ENCODE measurements around the gene ASB18. TPM values are rescaled to one million over a fixed set of nuclear protein-coding genes. Genes with fewer than 3 reads are reported as not detected.
"Not testable (repeated sequence)": the region's sequence is repeated elsewhere in the genome, so short reads cannot be mapped to it uniquely, and the experiment has no call there.

Gene ASB18
- polyA plus RNA-seq, 3 donors = not detected

GRCh38 chr2:236290742-236291425, 26.7 kb upstream of the ASB18 start:
- H3K4me3 Mint-ChIP-seq = no peak overlapping the region
- H3K27me3 Mint-ChIP-seq (ENCODE audit: low read depth in 3 of 3) = peaks cover 3 to 7% (median 4%) of the 10 kb centered on the region in 3 donors
- H3K9ac ChIP-seq (ENCODE audit: insufficient read depth, low read length, poor library complexity, severe bottlenecking) = no peak overlapping the region
- no peak overlapping the region for H2AFZ ChIP-seq (ENCODE audit: insufficient read depth, low read depth, low read length, poor library complexity, severe bottlenecking)
- whole genome bisulfite sequencing (ENCODE audit: insufficient coverage) = 92% methylated on average over 9 of the region's 9 CpGs
- H3K27ac Mint-ChIP-seq = no peak overlapping the region
- no peaks in the 10 kb centered on the region for H3K4me1 Mint-ChIP-seq
- DNase-seq = no peak
- H3K4me3 ChIP-seq (replicated peaks in 1 of 3; ENCODE audit: low read depth in 2 of 3, low read length in 3 of 3) = no peak overlapping the region
- H3K4me2 ChIP-seq (replicated peaks; ENCODE audit: extremely low read depth, low read length, poor library complexity, severe bottlenecking) = no peak overlapping the region
- intact Hi-C loops (cut with micrococcal nuclease) = no loop called here
- H3K9me3 ChIP-seq (replicated peaks in 1 of 2; ENCODE audit: control insufficient read depth in 1 of 2, insufficient read depth in 1 of 2, low read length in 2 of 2) = peaks cover 0 to 3% of the 10 kb centered on the region in 2 donors
- H3K27ac ChIP-seq (ENCODE audit: low read depth in 1 of 2, low read length in 2 of 2) = no peak overlapping the region
- no peaks in the 10 kb centered on the region for H3K36me3 ChIP-seq (replicated peaks in 1 of 2; ENCODE audit: control insufficient read depth in 1 of 2, insufficient read depth in 2 of 2, low read length in 2 of 2)
- H4K20me1 ChIP-seq (ENCODE audit: insufficient read depth, low read length) = no peaks in the 10 kb centered on the region
- no peaks in the 10 kb centered on the region for H3K27me3 ChIP-seq (ENCODE audit: control insufficient read depth in 2 of 2, insufficient read depth in 2 of 2, low read length in 2 of 2)
- H3K36me3 Mint-ChIP-seq = no peaks in the 10 kb centered on the region
- peaks cover 3 to 18% (median 7%) of the 10 kb centered on the region in 7 donors for H3K9me3 Mint-ChIP-seq
- no peaks in the 10 kb centered on the region for H3K79me2 ChIP-seq (ENCODE audit: insufficient read depth, low read length)
- H3K4me1 ChIP-seq (ENCODE audit: control insufficient read depth in 1 of 2, insufficient read depth in 2 of 2, low read length in 2 of 2) = no peaks in the 10 kb centered on the region
- no peak for TF ChIP-seq CTCF (IDR thresholded peaks at IDR 0.05)

- Mint-ChIP-seq H3K4me1 (no peaks in the 10 kb centered on the region), H3K4me3 (no peak overlapping the region), H3K27ac (no peak overlapping the region), H3K9me3 (peaks cover 3 to 18% (median 9%) of the 10 kb centered on the region in 7 donors), H3K27me3 (ENCODE audit: low read depth in 3 of 3) (peaks cover 2 to 6% (median 3%) of the 10 kb centered on the region in 3 donors), H3K36me3 (no peaks in the 10 kb centered on the region)
- Histone ChIP-seq H3K9me3 (replicated peaks in 1 of 2; ENCODE audit: control insufficient read depth in 1 of 2, insufficient read depth in 1 of 2, low read length in 2 of 2) (peaks cover 0 to 3% of the 10 kb centered on the region in 2 donors), H3K4me3 (replicated peaks in 1 of 3; ENCODE audit: low read depth in 2 of 3, low read length in 3 of 3) (no peak overlapping the region), H3K36me3 (replicated peaks in 1 of 2; ENCODE audit: control insufficient read depth in 1 of 2, insufficient read depth in 2 of 2, low read length in 2 of 2) (no peaks in the 10 kb centered on the region), H2AFZ (ENCODE audit: insufficient read depth, low read depth, low read length, poor library complexity, severe bottlenecking) (no peak overlapping the region), H4K20me1 (ENCODE audit: insufficient read depth, low read length) (no peaks in the 10 kb centered on the region), H3K4me1 (ENCODE audit: control insufficient read depth in 1 of 2, insufficient read depth in 2 of 2, low read length in 2 of 2) (no peaks in the 10 kb centered on the region), H3K4me2 (replicated peaks; ENCODE audit: extremely low read depth, low read length, poor library complexity, severe bottlenecking) (no peak overlapping the region), H3K9ac (ENCODE audit: insufficient read depth, low read length, poor library complexity, severe bottlenecking) (no peak overlapping the region), H3K27me3 (ENCODE audit: control insufficient read depth in 2 of 2, insufficient read depth in 2 of 2, low read length in 2 of 2) (no peaks in the 10 kb centered on the region), H3K79me2 (ENCODE audit: insufficient read depth, low read length) (no peaks in the 10 kb centered on the region), H3K27ac (ENCODE audit: low read depth in 1 of 2, low read length in 2 of 2) (no peak overlapping the region)
- WGBS (ENCODE audit: insufficient coverage) = 89% methylated on average over 5 of the region's 9 CpGs
- intact Hi-C loops (cut with micrococcal nuclease) = no loop called here
- DNase-seq = no peak
- TF ChIP-seq CTCF (IDR thresholded peaks at IDR 0.05) = no peak
These were observed 25.7 kb upstream of the ASB18 start for GRCh38 chr2:236289766-236290462.

- intact Hi-C loops (cut with micrococcal nuclease); H3K4me3 ChIP-seq (replicated peaks in 1 of 3; ENCODE audit: low read depth in 2 of 3, low read length in 3 of 3); H3K4me1 Mint-ChIP-seq; H3K79me2 ChIP-seq (ENCODE audit: insufficient read depth, low read length); H3K27ac ChIP-seq (ENCODE audit: low read depth in 1 of 2, low read length in 2 of 2); H3K36me3 Mint-ChIP-seq; H3K9ac ChIP-seq (ENCODE audit: insufficient read depth, low read length, poor library complexity, severe bottlenecking); H4K20me1 ChIP-seq (ENCODE audit: insufficient read depth, low read length); H3K4me2 ChIP-seq (replicated peaks; ENCODE audit: extremely low read depth, low read length, poor library complexity, severe bottlenecking); H3K9me3 ChIP-seq (replicated peaks in 1 of 2; ENCODE audit: control insufficient read depth in 1 of 2, insufficient read depth in 1 of 2, low read length in 2 of 2); H3K4me1 ChIP-seq (ENCODE audit: control insufficient read depth in 1 of 2, insufficient read depth in 2 of 2, low read length in 2 of 2); H2AFZ ChIP-seq (ENCODE audit: insufficient read depth, low read depth, low read length, poor library complexity, severe bottlenecking); H3K27ac Mint-ChIP-seq; H3K4me3 Mint-ChIP-seq; H3K27me3 ChIP-seq (ENCODE audit: control insufficient read depth in 2 of 2, insufficient read depth in 2 of 2, low read length in 2 of 2); H3K27me3 Mint-ChIP-seq (ENCODE audit: low read depth in 3 of 3); H3K36me3 ChIP-seq (replicated peaks in 1 of 2; ENCODE audit: control insufficient read depth in 1 of 2, insufficient read depth in 2 of 2, low read length in 2 of 2): not testable (repeated sequence)
- no CpG with 5 or more reads among the region's 1 CpG for WGBS (ENCODE audit: insufficient coverage)
- DNase-seq = peak in 1 of 3 donors; percentile 9
- peaks cover 3 to 21% (median 9%) of the 10 kb centered on the region in 7 donors for H3K9me3 Mint-ChIP-seq
These were observed 24.2 kb upstream of the ASB18 start for GRCh38 chr2:236288373-236288772.
